Measurements from ENCODE around the gene PGLYRP2.
A peak's percentile ranks its signal among the peaks of the same experiment; 100 is the strongest.

PGLYRP2 gene

DNA sequence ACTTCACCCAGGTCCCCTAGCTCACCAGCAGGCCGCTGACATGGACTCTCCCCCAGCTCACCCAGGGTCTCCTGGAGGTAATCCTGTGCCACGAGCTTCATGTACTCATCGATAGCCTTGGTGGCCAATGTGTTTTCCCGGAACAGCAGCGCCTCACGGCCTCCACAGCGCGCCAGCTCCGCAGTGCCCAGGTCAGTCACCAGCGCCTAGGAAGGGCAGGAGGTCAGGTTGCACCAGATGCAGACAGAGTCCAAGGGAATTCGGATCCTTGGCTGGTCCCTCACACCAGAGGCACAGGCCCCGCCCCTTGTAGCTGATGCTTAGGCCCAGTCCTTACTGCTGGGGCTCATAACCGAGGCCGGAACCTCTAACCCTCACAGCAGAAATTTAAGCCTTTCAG, 22.9 kb downstream of the PGLYRP2 start:
- Histone ChIP-seq H2AFZ (ENCODE audit: low read length) (no peak overlapping the region), H3F3A (ENCODE audit: insufficient read depth, low read length) (peaks cover 8% of the 10 kb centered on the region; the same call in 1 of the 2 replicates), H3K36me3 (replicated peaks; ENCODE audit: insufficient read depth, low read length) (no peaks in the 10 kb centered on the region; the same call in none of the 2 replicates), H4K20me1 (ENCODE audit: insufficient read depth, low read length) (no peaks in the 10 kb centered on the region), H3K9ac (ENCODE audit: low read length) (no peak overlapping the region), H3K27me3 (replicated peaks; ENCODE audit: insufficient read depth, low read length) (no peaks in the 10 kb centered on the region), H3K4me3 (ENCODE audit: low read length) (no peak overlapping the region), H3K79me2 (ENCODE audit: low read length) (peaks cover 12% of the 10 kb centered on the region; the same call in 1 of the 2 replicates), H3K9me2 (replicated peaks; ENCODE audit: insufficient read depth, low read length) (no peaks in the 10 kb centered on the region), H3K4me1 (ENCODE audit: low read length) (no peaks in the 10 kb centered on the region), H3K9me3 (replicated peaks; ENCODE audit: insufficient read depth, low read length) (no peaks in the 10 kb centered on the region), H3K27ac (ENCODE audit: low read length) (no peak overlapping the region), H3K4me2 (ENCODE audit: low read depth, low read length) (no peak overlapping the region)
- no peak for DNase-seq
- TF ChIP-seq CTCF (IDR thresholded peaks at IDR 0.05; ENCODE audit: low read length) (no peak), EZH2 (optimal IDR thresholded peaks at IDR 0.05; ENCODE audit: low read depth, low read length) (no peak), EZH2phosphoT487 (IDR thresholded peaks at IDR 0.05; ENCODE audit: low read length) (no peak)

GRCh38 chr19:15455996-15456395, 23.3 kb downstream of the PGLYRP2 start:
- Histone ChIP-seq H3K4me2 (ENCODE audit: low read depth, low read length) (no peak overlapping the region), H3K27me3 (replicated peaks; ENCODE audit: insufficient read depth, low read length) (no peaks in the 10 kb centered on the region), H3K36me3 (replicated peaks; ENCODE audit: insufficient read depth, low read length) (no peaks in the 10 kb centered on the region; the same call in none of the 2 replicates)

DNA sequence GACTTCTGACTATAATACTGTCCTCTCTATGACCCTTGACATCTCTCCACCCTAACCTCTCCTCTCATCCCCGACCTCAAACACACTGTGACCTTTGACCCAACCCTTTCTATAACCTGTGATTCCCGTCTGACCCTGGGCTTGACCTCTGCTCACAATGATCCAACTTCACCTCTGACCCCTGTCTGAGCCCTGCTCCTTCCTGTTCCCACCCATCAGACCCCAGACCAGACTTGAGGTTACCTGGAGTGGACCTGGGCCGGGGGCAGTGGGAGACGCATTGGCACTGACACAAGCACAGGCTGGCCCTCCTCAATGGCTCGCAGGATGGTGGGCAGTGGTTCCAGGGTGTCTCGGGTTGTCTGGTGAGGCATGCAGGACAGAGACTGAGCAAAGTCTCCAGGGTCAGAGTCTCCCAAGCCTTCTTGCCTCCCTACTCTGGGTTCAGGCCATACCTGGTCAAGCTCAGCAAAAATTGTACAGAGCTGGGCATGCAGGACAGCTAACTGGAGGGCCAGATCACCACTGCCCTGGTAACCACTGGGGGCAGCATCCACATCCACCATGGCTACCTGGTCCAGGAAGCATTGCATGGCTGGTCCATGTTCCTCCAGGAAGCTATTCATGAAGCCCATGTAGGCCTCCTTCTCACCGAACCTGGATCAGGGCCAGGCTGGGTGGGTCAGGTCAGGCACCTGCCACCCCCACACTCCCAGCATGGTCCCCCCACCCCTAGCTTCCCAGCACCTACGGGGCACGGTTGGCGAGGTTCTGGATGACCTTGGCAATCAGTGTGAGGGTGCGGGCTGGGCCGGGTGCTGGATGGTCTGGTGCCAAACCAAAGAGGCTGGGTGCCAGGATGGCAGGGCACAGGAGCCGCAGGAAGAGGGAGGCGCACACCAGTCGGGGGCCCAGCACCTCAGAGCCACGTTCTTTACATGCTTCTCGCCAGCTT, 25.1 kb downstream of the PGLYRP2 start:
- H3K36me3 ChIP-seq (replicated peaks; ENCODE audit: insufficient read depth, low read length) = no peaks in the 10 kb centered on the region; the same call in 1 of the 2 replicates
- H4K20me1 ChIP-seq (ENCODE audit: insufficient read depth, low read length) = no peaks in the 10 kb centered on the region
- H3K9ac ChIP-seq (ENCODE audit: low read length) = no peak overlapping the region
- no peaks in the 10 kb centered on the region for H3K79me2 ChIP-seq (ENCODE audit: low read length)
- H3K9me3 ChIP-seq (replicated peaks; ENCODE audit: insufficient read depth, low read length) = no peaks in the 10 kb centered on the region
- H3F3A ChIP-seq (ENCODE audit: insufficient read depth, low read length) = peaks cover 23% of the 10 kb centered on the region
- no peak for TF ChIP-seq EZH2phosphoT487 (IDR thresholded peaks at IDR 0.05; ENCODE audit: low read length)
- TF ChIP-seq CTCF (IDR thresholded peaks at IDR 0.05; ENCODE audit: low read length) = 0 out of 2 replicates have a peak, but pooled peaks have one; percentile 10
- TF ChIP-seq EZH2 (optimal IDR thresholded peaks at IDR 0.05; ENCODE audit: low read depth, low read length) = no peak
- H3K27me3 ChIP-seq (replicated peaks; ENCODE audit: insufficient read depth, low read length) = no peaks in the 10 kb centered on the region
- H3K4me3 ChIP-seq (ENCODE audit: low read length) = no peak overlapping the region
- no peak overlapping the region for H3K4me2 ChIP-seq (ENCODE audit: low read depth, low read length)
- DNase-seq = no peak
- no peak overlapping the region for H3K27ac ChIP-seq (ENCODE audit: low read length)
- no peaks in the 10 kb centered on the region for H3K4me1 ChIP-seq (ENCODE audit: low read length)
- no peak overlapping the region for H2AFZ ChIP-seq (ENCODE audit: low read length)
- no peaks in the 10 kb centered on the region for H3K9me2 ChIP-seq (replicated peaks; ENCODE audit: insufficient read depth, low read length)

More at GRCh38 chr19:15455996-15456395, 23.3 kb downstream of the PGLYRP2 start:
- H3K79me2 ChIP-seq (ENCODE audit: low read length) = peaks cover 7% of the 10 kb centered on the region; the same call in 1 of the 2 replicates
- H3K4me1 ChIP-seq (ENCODE audit: low read length) = no peaks in the 10 kb centered on the region
- no peaks in the 10 kb centered on the region for H3K9me2 ChIP-seq (replicated peaks; ENCODE audit: insufficient read depth, low read length)
- DNase-seq = no peak
- TF ChIP-seq CTCF (IDR thresholded peaks at IDR 0.05; ENCODE audit: low read length) (no peak), EZH2phosphoT487 (IDR thresholded peaks at IDR 0.05; ENCODE audit: low read length) (no peak), EZH2 (optimal IDR thresholded peaks at IDR 0.05; ENCODE audit: low read depth, low read length) (no peak)
- H3K4me3 ChIP-seq (ENCODE audit: low read length) = no peak overlapping the region
- no peak overlapping the region for H3K27ac ChIP-seq (ENCODE audit: low read length)
- no peaks in the 10 kb centered on the region for H3K9me3 ChIP-seq (replicated peaks; ENCODE audit: insufficient read depth, low read length)
- H3K9ac ChIP-seq (ENCODE audit: low read length) = no peak overlapping the region
- H2AFZ ChIP-seq (ENCODE audit: low read length) = no peak overlapping the region
- H3F3A ChIP-seq (ENCODE audit: insufficient read depth, low read length) = peaks cover 12% of the 10 kb centered on the region
- no peaks in the 10 kb centered on the region for H4K20me1 ChIP-seq (ENCODE audit: insufficient read depth, low read length)

All from MM.1S (cell line).